Bone marrow (tissue), 2 donors: ENCODE measurements around the gene EPB42.
"Not testable (repeated sequence)": the region's sequence is repeated elsewhere in the genome, so short reads cannot be mapped to it uniquely, and the experiment has no call there.

Source experiments
- DNase-seq, 2 donors: peaks; one replicate each; lab custom pipeline; 2025; lab: John Stamatoyannopoulos, UW

Gene EPB42

GRCh38 chr15:43185157-43186002, 35.4 kb downstream of the EPB42 start, which contains the start of gene CCNDBP1:
TSS of gene CCNDBP1 (plus strand) at chr15:43185403. CDS start at chr15:43185499, 96 bp downstream.
- DNase-seq, result peak; percentile 78 to 79

GRCh38 chr15:43184407-43185124, 36.3 kb downstream of the EPB42 start:
- no peak for DNase-seq

- no peak for DNase-seq
These were observed 37.5 kb downstream of the EPB42 start for GRCh38 chr15:43183270-43183669.

GRCh38 chr15:43177147-43177546, 43.7 kb downstream of the EPB42 start:
- not testable (repeated sequence) for DNase-seq

- not testable (repeated sequence) for DNase-seq
These were observed 45.0 kb downstream of the EPB42 start for GRCh38 chr15:43175656-43176309.

GRCh38 chr15:43169888-43170287, 50.9 kb downstream of the EPB42 start:
- DNase-seq, result no peak

- no peak for DNase-seq
These were observed 52.4 kb downstream of the EPB42 start for GRCh38 chr15:43168192-43169107.

- not testable (repeated sequence) for DNase-seq
These were observed 53.6 kb downstream of the EPB42 start for GRCh38 chr15:43167261-43167660.

- no peak for DNase-seq
These were observed 55.0 kb downstream of the EPB42 start for GRCh38 chr15:43165801-43166325.

GRCh38 chr15:43153269-43153668, 67.5 kb downstream of the EPB42 start:
- peak in 1 of 2 donors; percentile 39 for DNase-seq

GRCh38 chr15:43151688-43152087, 69.1 kb downstream of the EPB42 start:
- no peak for DNase-seq

GRCh38 chr15:43150191-43150929, 70.5 kb downstream of the EPB42 start:
- no peak for DNase-seq
